ENCODE measurements around the gene POU2F1.

POU2F1 gene

DNA sequence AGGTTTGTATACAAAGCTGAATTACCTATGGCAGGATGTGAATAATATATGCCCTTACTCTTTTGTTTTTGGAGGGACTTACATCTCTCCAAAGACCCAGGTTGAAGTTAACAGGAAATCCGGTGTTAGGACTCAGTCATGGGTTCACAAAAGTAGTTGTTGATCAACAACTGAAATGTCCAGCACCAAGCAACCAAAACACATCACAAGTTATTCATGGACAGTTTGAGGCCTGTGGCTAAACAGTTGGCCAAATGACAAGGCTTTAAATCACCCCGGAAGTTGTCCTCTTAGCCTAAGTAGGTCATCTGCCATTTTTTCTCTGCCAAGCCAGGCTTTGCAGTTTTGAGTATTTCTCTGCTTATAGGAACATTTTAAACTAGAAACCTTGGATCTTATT lies 207.7 kb downstream of the POU2F1 start:
- DNase-seq: no peak

- DNase-seq: no peak
These were observed 208.9 kb downstream of the POU2F1 start for GRCh38 chr1:167429612-167430011.

GRCh38 chr1:167430134-167430848 lies 209.6 kb downstream of the POU2F1 start:
- DNase-seq: no peak

- no peak for DNase-seq
These were observed 210.2 kb downstream of the POU2F1 start for GRCh38 chr1:167430849-167431242.

- no peak for DNase-seq
These were observed 210.7 kb downstream of the POU2F1 start for GRCh38 chr1:167431261-167431908.

- no peak for DNase-seq
These were observed 211.4 kb downstream of the POU2F1 start for GRCh38 chr1:167431909-167432650.

GRCh38 chr1:167432780-167433179 lies 212.1 kb downstream of the POU2F1 start:
- no peak for DNase-seq

DNA sequence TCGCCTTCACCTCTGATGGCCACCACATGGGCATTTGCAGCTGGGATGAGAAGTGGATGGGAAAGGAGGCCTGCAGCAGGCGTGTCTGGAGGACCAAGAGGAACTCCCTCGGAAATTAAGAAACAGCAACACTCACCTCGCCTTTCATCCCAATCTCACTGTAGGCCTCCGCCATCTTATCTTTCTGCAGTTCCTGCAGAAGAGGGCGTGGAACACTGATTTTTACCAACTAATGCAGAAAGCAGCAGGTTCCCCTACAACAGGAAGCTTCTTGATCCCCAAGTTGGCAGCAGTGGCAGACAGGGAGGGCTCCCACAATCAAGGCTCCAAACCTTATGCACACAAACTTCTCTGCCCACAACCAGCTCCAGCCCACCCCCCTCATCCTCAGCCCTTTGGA lies 213.2 kb downstream of the POU2F1 start:
- no peak for DNase-seq

DNA sequence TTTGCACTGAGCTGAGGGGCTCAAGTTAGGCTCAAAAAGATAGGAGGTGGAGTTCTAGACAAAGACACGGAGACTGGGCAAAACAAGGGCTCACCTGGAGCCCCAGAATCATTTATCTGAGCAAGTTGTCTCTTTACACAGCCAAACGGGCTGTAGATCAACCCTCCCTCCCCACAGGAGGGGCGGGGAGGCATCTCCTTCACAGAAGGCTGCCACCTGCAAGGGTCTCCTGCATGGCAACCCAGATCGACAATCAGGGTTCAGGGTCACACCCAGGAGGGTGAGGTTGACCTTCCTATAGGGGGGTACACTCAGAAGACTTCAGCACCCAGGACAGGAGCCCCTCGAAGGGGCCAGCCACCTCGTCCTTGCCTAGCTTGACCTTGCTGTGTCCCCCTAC lies 213.6 kb downstream of the POU2F1 start:
- no peak for DNase-seq

DNA sequence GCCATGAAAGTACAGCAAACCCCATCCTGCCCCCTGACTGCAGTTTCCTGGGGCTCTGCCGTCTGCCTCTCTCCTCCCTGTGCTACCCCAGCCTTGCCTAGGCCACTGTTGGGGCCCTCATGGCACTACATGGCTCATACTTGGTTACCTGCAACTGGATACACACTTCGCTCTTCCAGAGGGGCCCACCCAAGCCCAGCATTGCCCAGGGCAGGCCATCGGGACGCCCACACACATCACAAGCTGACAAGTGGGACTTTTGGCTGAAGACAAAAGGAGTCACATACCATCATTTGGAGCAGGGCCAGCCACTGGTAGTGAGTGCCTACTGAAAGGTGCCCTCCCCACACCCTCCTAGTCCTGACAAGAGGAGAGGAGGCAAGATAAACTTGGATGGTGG lies 214.8 kb downstream of the POU2F1 start:
- no peak for DNase-seq

DNA sequence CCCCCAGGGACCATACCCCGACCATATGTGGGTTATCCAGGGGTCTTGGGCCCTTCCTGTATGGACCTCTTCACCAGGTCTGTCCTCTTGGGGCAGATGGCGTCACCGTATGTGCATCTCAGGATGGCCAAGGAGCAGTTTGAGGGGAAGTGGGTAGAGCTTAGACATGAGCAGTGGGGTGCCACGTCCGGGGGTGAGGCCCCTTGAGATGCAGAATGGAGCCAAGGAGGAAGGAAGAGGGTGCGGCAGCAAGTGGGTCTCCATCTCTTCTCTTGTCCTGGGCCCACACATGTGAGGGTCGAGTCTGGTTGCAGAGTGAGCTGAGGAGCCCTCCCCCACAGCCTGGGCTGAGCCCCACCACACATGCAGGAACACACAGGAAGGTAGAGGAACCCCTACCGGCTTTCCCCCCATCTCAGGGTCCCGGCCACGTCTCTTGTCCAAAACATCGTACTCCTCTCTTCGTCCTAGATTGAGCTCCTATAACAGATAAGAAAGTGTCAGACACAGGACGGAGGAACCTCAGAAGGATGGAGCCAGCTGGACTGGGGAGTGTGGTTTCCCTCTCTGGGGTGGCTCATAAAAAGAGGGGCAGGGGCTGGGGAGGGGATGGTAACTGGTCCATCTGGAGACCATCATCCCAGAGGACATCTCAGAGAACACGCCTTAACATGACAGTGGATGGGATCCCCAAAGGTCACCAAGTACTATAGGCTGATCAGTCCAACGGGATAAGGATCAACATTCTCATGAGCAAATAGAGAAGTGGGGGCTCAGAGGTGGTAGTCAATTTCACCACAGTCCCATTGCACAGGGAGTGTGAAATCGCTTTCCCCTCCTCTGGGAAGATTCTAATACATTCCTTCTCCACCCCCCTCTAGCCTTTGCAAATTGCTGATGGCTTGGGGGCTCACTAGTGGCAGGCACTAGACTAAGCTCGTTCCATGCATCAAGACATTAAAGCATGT lies 217.8 kb downstream of the POU2F1 start:
- no peak for DNase-seq

DNA sequence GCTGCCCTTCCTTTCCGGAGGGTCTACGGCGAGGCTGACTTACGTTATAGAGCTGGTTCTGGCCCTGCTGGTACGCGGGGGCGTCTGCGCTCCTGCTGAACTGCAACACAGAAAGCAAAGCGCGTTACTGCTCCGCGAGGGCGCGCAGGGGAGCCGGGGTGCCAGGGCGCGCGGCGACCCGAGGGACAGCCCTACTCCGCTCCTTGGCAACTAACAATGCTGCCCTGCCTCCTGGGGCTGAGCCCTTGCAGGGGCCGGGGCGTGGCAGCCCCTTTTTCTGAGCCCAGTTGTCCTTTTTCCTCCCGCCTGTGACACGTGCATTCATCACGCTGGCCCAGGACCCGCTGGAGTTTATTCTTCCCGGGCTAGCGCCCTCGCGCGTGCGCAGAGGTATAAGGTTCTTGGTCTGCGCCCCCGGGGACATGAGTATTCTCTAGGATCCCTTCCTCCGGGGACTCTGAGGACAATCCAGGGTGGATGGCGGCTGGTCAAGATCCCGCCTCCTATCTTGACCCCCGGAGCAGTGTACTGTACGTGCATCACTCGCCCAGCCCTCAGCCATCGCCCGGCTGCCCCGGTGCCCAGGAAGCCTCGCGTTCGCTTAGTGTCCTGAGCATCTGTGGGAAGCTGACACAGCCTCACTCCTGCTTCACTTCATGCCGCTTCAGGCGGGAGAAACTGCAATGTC lies 218.8 kb downstream of the POU2F1 start:
- no peak for DNase-seq

- no peak for DNase-seq
These were observed 219.7 kb downstream of the POU2F1 start for GRCh38 chr1:167440345-167440744.

GRCh38 chr1:167440776-167441175 lies 220.1 kb downstream of the POU2F1 start:
- no peak for DNase-seq

- DNase-seq: no peak
These were observed 220.5 kb downstream of the POU2F1 start for GRCh38 chr1:167441222-167441621.

GRCh38 chr1:167442142-167442848 lies 221.6 kb downstream of the POU2F1 start:
- DNase-seq: no peak

- DNase-seq: no peak
These were observed 222.3 kb downstream of the POU2F1 start for GRCh38 chr1:167442854-167443565.

DNA sequence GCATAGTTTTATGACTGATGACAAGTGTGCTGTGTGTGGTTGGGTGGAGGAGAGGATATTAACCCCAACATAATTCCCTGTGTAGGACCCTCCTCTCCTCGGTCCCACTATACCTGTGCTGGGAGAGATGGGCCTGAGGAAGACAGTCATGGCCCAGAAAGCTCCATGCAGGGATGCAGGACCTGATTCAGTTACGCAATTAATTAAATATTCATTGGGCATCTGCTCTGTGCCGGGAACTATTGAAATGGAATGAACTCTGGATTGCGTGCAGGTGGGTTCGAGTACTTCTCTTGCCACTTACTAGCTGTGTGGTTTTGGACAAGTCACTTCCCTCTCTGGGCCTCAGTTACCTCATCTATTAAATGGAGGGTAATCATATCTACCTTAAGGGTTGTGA lies 223.1 kb downstream of the POU2F1 start:
- no peak for DNase-seq

- DNase-seq: no peak
These were observed 226.3 kb downstream of the POU2F1 start for GRCh38 chr1:167446966-167447365.

DNA sequence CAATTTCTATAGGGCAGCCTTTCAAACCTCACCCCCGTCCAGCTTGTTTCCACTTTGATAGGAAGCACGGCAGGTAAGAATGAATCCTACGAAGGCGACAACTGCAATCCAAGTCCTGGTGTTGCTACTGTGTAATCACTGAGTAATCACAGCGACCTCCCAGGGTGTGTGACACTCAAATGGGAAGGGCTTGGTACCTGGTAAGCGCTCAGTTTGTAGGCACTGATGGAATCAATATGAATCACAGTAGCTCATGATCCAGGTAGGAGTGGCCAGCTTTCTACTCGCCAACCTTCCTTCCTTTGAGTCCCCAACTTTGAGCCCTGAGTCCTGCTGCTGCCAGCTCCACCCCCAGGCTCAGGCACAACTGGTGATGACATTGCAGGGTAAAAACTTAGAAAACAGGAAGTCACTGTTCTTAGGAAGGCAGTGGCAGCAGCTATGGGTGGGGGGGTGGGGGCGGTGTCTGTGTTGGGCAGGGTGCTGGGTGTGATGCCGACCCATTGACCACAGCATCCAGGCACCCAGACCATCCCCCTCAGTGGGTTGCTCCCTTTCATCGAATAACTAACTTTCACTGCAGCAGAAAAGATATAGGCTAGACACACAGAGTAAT lies 226.9 kb downstream of the POU2F1 start:
- DNase-seq: no peak
